GM18873 (cell line): ENCODE data around the gene SRD5A1.
A peak's percentile ranks its signal among the peaks of the same experiment; 100 is the strongest.

Source experiments
- ATAC-seq: cut with Tn5 transposase; IDR thresholded peaks from one replicate; pipeline ENCODE4 v1.9.1; 2021; ENCODE audit warnings: mild to moderate bottlenecking, moderate library complexity, moderate number of reproducible peaks; ENCODE audit not compliant: unreplicated experiment, low FRiP score

SRD5A1 gene

GRCh38 chr5:6603643-6604042 is 29.6 kb upstream of the SRD5A1 start:
- ATAC-seq: no peak

GRCh38 chr5:6604341-6604740 is 28.9 kb upstream of the SRD5A1 start:
- ATAC-seq: no peak

GRCh38 chr5:6604946-6605345 is 28.3 kb upstream of the SRD5A1 start:
- ATAC-seq: no peak

DNA sequence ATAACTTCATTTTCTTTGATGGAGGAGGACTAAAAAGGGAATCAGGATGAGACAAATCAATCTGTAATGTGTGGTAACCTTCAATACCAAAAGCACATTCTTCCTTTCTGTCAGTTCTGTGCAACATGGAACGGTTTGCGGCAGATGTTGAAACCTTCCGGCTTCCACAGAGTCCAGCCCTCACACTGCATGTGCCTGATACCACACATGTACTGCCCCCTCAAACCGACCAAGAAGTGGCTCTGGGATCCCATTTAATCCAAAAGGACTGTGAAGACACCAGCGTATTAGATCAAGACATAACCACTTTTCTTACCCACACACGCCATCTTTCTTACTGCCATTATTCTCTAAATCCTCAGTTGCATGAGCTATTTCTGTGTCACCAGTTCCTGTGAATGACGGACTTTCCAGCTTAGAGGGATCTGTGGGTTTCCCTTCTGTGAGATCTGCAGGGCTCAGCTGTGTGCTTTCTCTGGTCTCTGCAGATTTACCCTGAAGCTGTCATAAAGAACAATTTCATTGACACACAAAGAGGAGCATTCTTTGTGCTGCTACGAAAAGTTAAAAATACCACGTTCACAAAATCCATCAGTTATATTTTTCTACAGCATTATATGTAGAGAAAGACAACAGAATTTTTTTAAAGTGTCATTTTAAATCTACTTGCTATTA is 26.2 kb upstream of the SRD5A1 start:
- no peak for ATAC-seq

DNA sequence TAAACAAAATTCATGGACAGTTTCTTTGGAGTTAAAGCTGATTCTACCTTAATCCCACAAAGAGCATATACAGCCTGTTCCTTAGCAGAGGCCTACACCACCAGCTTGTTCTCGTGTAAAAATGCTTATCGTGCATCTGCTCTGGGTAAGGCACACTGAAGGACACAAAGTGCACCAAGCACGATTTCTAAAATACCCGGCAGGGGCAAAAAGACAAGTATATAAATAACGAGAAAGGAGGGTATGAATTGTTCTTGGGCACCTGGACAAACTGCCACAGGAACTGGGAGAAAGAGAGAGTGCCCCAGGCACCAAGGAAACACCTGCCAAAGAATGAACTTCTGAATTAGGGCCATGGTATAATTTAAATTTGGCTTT is 25.7 kb upstream of the SRD5A1 start:
- ATAC-seq: no peak

- no peak for ATAC-seq
Observed at GRCh38 chr5:6608016-6608415, 25.2 kb upstream of the SRD5A1 start.

- ATAC-seq: no peak
Observed at GRCh38 chr5:6611334-6612256, 21.6 kb upstream of the SRD5A1 start.

DNA sequence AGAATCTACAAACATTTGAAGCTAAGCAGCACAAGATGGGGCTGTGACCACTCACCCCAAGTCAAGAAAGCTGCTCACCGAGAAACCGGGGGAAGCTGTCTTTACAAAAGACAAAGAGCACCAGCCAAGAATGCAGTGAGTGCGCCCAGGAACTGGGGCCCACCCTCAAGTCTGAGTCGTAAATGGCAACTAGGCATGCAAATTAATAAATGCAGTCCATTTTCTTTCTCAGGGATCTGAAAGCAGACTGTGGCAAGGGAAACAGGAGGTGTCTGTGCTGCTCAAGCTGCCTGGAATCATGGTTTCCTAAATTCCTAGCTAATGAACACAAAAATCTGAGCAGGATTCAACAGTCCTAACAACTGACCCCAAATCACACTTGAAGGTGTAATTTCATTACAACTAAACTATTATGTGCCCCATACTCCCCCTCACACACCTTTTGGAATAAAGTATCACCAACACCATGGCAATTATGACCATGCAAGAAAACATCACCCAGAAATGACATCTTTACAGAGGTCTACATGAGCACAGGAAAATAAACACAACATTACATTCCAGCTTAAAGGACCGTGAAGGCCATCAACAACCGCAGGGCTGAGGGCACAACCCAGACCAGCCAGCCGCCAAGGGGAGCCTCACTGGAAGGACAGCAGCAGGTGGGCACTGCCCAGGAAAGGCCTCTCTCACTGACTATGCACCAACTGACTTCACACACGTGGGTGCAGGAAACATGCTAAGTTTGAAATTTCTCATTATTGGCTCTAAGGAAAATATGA is 18.0 kb upstream of the SRD5A1 start:
- no peak for ATAC-seq

DNA sequence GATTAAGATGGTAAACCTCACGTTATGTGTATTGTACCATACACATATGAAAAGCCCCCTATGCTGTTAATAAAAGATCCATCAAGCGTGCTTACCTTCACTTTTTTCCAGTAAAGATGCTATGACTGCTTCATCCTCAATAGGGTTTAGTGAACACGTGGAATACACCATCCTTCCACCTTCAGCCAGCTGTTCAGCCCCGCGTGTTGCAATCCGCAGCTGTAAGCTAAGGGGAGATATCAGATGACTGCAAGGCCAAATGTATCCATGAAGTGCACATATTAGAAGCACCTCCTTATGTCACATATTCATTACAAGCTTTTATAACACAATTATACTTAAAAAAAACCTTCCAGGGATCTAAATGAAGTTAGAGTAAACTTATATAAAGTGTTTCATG is 16.6 kb upstream of the SRD5A1 start:
- no peak for ATAC-seq

DNA sequence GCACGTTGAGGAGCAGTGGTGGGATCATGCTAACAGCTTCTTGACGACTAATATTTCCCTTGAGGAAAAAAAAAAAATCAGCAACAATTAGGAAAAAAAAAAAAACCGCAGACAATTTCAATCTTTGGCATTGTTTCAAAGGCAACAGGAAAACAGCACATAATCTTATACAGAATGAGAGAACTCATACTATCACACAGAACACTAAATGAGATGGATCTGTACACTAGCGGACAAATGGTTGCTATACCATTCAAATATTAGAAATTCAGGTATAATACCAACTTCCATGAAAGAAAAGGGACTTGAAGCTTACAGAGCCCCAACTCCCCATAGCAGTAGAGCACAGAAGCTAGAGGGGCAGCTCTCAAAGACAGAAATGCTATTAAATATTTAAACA is 10.0 kb upstream of the SRD5A1 start:
- ATAC-seq: no peak

DNA sequence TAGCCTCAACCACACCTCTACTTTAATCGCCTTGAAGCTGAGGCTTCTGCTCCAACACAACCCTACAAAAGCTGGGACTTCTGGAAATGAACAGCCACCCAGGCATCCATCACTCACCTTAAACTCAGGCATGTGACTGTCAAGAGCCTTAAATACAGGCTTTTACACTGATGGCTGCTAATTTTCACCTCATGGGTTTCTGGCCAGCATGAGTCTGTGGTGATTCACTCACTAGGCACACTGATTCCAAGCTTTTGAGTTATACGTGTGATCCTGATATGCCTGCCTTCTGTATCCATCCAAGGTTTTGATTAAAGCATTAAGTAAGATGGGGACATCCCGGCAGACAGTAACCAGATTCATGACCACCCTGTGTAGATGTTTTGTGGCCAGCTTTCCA is 9.3 kb upstream of the SRD5A1 start:
- no peak for ATAC-seq

DNA sequence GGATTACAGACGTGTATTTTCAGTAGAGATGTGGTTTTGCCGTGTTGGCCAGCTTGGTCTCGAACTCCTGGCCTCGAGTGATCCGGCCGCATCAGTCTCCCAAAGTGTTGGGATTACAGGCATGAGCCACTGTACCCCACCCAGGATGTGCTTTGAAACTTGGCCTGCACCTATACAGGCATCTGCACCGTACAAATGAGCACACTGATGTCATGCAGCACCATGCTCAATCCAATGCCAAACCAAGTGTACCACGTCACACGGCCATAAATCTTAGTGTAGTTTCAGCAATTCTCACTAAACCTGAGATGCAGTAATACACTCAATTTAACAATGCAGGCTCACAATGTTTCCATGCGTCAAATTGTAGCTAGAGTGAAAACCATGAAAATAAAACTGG is 6.7 kb upstream of the SRD5A1 start:
- ATAC-seq: no peak

- ATAC-seq: no peak
Observed at GRCh38 chr5:6631441-6631840, 1.8 kb upstream of the SRD5A1 start.

DNA sequence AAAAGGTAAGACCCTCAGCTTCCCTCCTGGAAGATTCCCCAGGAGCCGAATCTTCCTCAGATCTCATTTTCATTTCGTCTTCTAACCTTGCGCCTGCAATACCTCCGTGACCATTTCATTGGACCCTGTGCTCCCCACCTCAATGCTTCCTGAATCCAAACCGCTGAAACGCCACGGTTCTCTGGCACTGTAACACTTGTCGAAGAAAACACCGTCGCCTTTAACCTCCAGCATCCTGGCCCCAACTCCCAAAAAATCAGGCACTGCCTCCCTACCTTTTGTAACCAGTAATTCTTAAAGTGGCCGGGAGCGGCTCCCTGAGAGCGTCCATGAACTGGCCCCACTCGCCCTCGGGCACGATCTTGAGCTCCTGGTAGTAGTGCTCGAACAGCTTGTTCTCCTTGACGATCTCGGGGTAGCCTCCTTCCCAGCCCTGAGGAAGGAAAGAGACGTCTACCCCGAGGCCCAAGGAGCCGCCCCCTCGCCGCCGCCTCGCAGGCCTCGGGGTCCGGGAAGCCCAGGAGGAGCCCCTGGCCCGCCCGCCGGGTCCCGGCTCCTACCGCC is 834 bp upstream of the SRD5A1 start:
- peak; percentile 28 for ATAC-seq

GRCh38 chr5:6633469-6634245 is 417 bp downstream of the SRD5A1 start:
- ATAC-seq: peak; percentile 41

DNA sequence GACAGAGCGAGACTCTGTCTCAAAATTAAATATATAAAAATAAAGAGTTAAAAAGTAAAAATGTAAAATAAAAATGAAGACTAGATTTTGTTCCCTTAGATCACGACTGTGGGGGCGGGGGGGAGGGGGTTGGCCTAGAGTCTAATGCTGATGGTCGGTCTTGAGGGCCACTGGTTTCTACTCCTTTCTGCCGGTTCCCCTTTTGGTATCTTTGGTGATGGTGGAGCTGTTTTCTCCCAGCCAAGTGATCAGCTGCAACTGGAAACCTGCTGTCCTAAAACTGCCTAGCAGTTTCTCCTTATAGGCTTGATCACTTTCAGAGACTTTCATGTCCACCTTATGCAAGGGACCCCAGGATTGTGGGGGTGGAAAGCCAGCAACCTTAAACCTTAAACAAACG is 1.1 kb downstream of the SRD5A1 start:
- ATAC-seq: no peak

GRCh38 chr5:6634788-6635430 is 1.7 kb downstream of the SRD5A1 start:
- ATAC-seq: no peak

DNA sequence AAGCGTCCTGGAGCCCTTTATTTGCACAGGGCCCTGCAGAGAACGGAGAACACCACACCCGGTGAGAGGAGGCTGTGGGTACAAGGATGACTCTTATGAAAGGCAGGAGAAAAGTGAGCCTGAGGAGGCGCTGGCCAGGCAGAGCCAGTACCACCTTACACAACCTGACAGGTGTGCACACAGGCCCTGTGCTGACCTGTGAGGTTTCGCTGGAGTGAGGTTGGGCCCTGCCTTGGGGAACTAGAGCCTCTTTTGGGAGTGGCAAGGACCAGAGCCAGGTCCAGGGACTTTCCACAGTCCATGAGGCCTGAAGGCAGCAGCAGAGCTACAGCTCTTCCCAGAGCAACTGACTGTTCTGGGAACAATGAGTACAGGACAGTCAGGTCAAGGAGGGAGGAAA is 3.1 kb downstream of the SRD5A1 start:
- no peak for ATAC-seq

DNA sequence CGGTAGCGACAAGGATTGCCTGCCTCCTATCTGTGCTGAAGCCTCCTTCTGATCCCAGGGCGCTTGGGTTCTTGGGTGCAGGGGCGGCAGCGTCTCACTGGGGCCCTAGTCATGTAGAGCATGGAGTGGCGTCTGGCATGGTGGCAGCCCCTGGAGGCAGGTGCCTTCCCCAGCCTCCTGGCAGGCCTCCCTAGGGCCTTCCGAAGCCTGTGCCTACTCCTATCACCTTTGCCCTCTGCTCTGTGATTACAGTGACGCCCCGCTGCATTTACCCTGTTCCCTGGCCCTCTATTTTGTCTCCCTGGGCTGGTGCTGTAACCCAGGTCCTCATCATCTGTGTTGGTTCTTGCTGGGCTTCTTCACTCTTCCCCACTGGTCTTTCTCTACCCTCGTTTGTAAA is 3.8 kb downstream of the SRD5A1 start:
- no peak for ATAC-seq

GRCh38 chr5:6637590-6637989 is 4.3 kb downstream of the SRD5A1 start:
- ATAC-seq: no peak
